MM.1S (cell line): ENCODE measurements around the gene FOXP1.

Experiments
- DNase-seq: peaks from one replicate; pipeline ENCODE4 v3.0.0-alpha.2; 2015
- H2AFZ ChIP-seq: fragments of 300-600 bp; sonication (generic); 2 replicates; pipeline ENCODE4 v1.6.0; 2016; ENCODE audit warnings: antibody characterized with exemption, low read length
- H3F3A ChIP-seq: fragments of 300-600 bp; sonication (generic); 2 replicates; pipeline ENCODE4 v1.6.1; 2016; ENCODE audit warnings: mild to moderate bottlenecking, antibody characterized with exemption, low read length, moderate library complexity, mixed read lengths; ENCODE audit not compliant: insufficient read depth
- H3K27ac ChIP-seq: fragments of 300-600 bp; sonication (generic); 2 replicates; pipeline ENCODE4 v1.5.1; 2016; ENCODE audit warnings: mild to moderate bottlenecking, low read length
- H3K27me3 ChIP-seq: fragments of 300-600 bp; sonication (generic); replicated peaks from 2 replicates; pipeline ENCODE4 v1.6.0; 2016; ENCODE audit warnings: low read length; ENCODE audit not compliant: insufficient read depth
- H3K36me3 ChIP-seq: fragments of 300-600 bp; sonication (generic); replicated peaks from 2 replicates; pipeline ENCODE4 v1.6.1; 2016; ENCODE audit warnings: mild to moderate bottlenecking, low read length, mixed read lengths; ENCODE audit not compliant: insufficient read depth
- H3K4me1 ChIP-seq: fragments of 300-600 bp; sonication (generic); 2 replicates; pipeline ENCODE4 v1.6.1; 2016; ENCODE audit warnings: low read length, mixed read lengths
- H3K4me2 ChIP-seq: fragments of 300-600 bp; sonication (generic); 2 replicates; pipeline ENCODE4 v1.6.0; 2016; ENCODE audit warnings: low read depth, low read length
- H3K4me3 ChIP-seq: fragments of 300-600 bp; sonication (generic); 2 replicates; pipeline ENCODE4 v1.5.1; 2016; ENCODE audit warnings: low read length, mixed read lengths
- H3K79me2 ChIP-seq: fragments of 300-600 bp; sonication (generic); 2 replicates; pipeline ENCODE4 v1.6.1; 2016; ENCODE audit warnings: mixed run types, low read length, mixed read lengths
- H3K9ac ChIP-seq: fragments of 300-600 bp; sonication (generic); 2 replicates; pipeline ENCODE4 v1.6.1; 2016; ENCODE audit warnings: low read length, mixed read lengths
- H3K9me2 ChIP-seq: fragments of 300-600 bp; sonication (generic); replicated peaks from 2 replicates; pipeline ENCODE4 v1.6.1; 2016; ENCODE audit warnings: mild to moderate bottlenecking, low read length, mixed read lengths; ENCODE audit not compliant: insufficient read depth
- H3K9me3 ChIP-seq: fragments of 300-600 bp; sonication (generic); replicated peaks from 2 replicates; pipeline ENCODE4 v1.6.1; 2016; ENCODE audit warnings: mild to moderate bottlenecking, low read length, mixed read lengths; ENCODE audit not compliant: insufficient read depth
- H4K20me1 ChIP-seq: fragments of 300-600 bp; sonication (generic); 2 replicates; pipeline ENCODE4 v1.6.1; 2016; ENCODE audit warnings: mild to moderate bottlenecking, low read length, moderate library complexity, mixed read lengths; ENCODE audit not compliant: insufficient read depth
- CTCF ChIP-seq: fragments of 300-600 bp; sonication (generic); IDR thresholded peaks from 2 replicates; pipeline ENCODE4 v1.5.1; 2016; ENCODE audit warnings: antibody characterized with exemption, low read length, mixed read lengths
- EZH2 ChIP-seq: fragments of 300-600 bp; sonication (generic); optimal IDR thresholded peaks from 2 replicates; pipeline ENCODE3; 2017; ENCODE audit warnings: low read depth, mild to moderate bottlenecking, antibody characterized with exemption, low read length, mixed read lengths
- EZH2phosphoT487 ChIP-seq: fragments of 300-600 bp; sonication (generic); IDR thresholded peaks from 2 replicates; pipeline ENCODE4 v1.6.1; 2018; ENCODE audit warnings: antibody characterized with exemption, low read length

FOXP1 gene

GRCh38 chr3:71616571-71617021 lies 33.1 kb upstream of the FOXP1 start:
- no peak for DNase-seq
- TF ChIP-seq CTCF (no peak), EZH2phosphoT487 (no peak), EZH2 (no peak)
- Histone ChIP-seq H4K20me1 (no peaks in the 10 kb centered on the region), H3K9me3 (no peaks in the 10 kb centered on the region), H3K36me3 (no peaks in the 10 kb centered on the region), H3K27me3 (no peaks in the 10 kb centered on the region), H2AFZ (no peak overlapping the region), H3K9ac (no peak overlapping the region), H3K4me1 (no peaks in the 10 kb centered on the region), H3K79me2 (no peaks in the 10 kb centered on the region), H3F3A (no peaks in the 10 kb centered on the region), H3K4me2 (no peak overlapping the region), H3K27ac (no peak overlapping the region), H3K4me3 (no peak overlapping the region), H3K9me2 (no peaks in the 10 kb centered on the region)

- DNase-seq, result no peak
These were observed 31.3 kb upstream of the FOXP1 start for GRCh38 chr3:71614869-71615268.

GRCh38 chr3:71614426-71614825 lies 30.9 kb upstream of the FOXP1 start:
- H3K4me2 ChIP-seq, result no peak overlapping the region
- TF ChIP-seq CTCF (no peak), EZH2phosphoT487 (no peak), EZH2 (no peak)
- no peaks in the 10 kb centered on the region for H3K9me2 ChIP-seq
- H4K20me1 ChIP-seq, result no peaks in the 10 kb centered on the region
- H3K36me3 ChIP-seq, result no peaks in the 10 kb centered on the region
- H3K9ac ChIP-seq, result no peak overlapping the region
- no peak for DNase-seq
- no peaks in the 10 kb centered on the region for H3K79me2 ChIP-seq
- H3K4me3 ChIP-seq, result no peak overlapping the region
- no peaks in the 10 kb centered on the region for H3K9me3 ChIP-seq
- no peaks in the 10 kb centered on the region for H3F3A ChIP-seq
- no peaks in the 10 kb centered on the region for H3K4me1 ChIP-seq
- H3K27me3 ChIP-seq, result no peaks in the 10 kb centered on the region
- no peak overlapping the region for H2AFZ ChIP-seq
- no peak overlapping the region for H3K27ac ChIP-seq

More at GRCh38 chr3:71614869-71615268, 31.3 kb upstream of the FOXP1 start:
- Histone ChIP-seq H3K27me3 (no peaks in the 10 kb centered on the region), H3K36me3 (no peaks in the 10 kb centered on the region), H3F3A (no peaks in the 10 kb centered on the region), H3K9me3 (no peaks in the 10 kb centered on the region), H3K4me1 (no peaks in the 10 kb centered on the region), H3K79me2 (no peaks in the 10 kb centered on the region), H3K27ac (no peak overlapping the region), H3K4me3 (no peak overlapping the region), H3K9ac (no peak overlapping the region), H3K9me2 (no peaks in the 10 kb centered on the region), H4K20me1 (no peaks in the 10 kb centered on the region), H2AFZ (no peak overlapping the region), H3K4me2 (no peak overlapping the region)
- TF ChIP-seq EZH2phosphoT487, result no peak
- TF ChIP-seq CTCF, result no peak
- no peak for TF ChIP-seq EZH2
